GM19468 (cell line): ENCODE measurements around the gene ATP1A3.

Experiments
- ATAC-seq: cut with Tn5 transposase; IDR thresholded peaks from one replicate; pipeline ENCODE4 v1.9.1; 2021; ENCODE audit warnings: mild to moderate bottlenecking, moderate library complexity, moderate number of reproducible peaks; ENCODE audit not compliant: unreplicated experiment; ENCODE audit errors: extremely low read depth

ATP1A3 gene

DNA sequence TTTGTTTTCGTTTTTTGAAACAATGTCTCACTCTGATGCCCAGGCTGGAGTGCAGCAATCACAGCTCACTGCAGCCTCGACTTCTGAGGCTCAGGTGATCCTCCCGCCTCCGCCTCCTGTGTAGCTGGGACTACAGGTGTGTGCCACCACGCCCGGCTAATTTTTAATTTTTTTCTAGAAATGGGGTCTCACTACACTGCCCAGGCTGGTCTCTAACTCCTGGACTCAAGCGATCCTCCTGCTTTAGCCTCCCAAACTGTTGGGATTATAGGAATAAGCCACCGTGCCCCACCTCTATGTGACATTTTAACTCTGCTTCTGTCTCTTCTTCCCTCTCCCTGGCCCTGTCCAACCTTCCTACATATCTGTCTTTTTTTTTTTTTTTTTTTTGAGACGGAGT is 5.1 kb downstream of the ATP1A3 start:
- ATAC-seq = no peak

DNA sequence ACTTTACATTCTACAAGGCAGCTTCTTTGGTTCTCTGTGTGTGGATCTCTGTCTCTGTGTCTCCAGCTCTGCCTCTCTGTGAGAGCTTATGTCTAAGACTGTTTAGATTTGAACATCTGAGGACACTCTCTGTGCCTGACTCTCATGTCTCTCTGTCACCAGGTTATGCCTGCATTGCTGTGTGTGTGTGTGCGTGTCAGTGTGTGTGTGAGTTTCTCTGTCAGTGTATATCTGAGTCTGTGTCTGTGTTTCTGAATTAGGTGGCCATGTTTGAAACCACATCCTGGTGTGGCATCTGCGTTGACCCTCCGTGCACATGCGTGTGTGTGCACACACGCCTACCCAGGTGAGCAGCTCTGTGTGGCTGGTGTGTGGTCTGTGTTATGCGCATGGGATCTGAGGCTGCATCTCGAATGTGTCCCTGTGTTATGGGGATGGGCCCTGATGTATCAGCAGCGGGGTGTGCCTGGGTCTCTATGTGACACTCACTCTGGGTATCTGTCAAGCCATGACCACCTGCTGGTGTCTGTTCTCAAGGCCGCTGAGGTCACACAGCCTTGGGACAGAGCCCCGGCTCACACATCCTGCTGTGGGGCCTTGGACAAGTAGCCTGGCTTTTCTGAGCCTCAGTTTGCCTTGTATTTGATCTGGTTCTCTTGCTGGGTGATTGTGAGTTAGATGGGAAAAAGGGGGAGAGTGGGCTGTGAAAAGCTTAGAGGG is 6.7 kb downstream of the ATP1A3 start:
- ATAC-seq = no peak

GRCh38 chr19:41984961-41985360 is 9.1 kb downstream of the ATP1A3 start:
- no peak for ATAC-seq

DNA sequence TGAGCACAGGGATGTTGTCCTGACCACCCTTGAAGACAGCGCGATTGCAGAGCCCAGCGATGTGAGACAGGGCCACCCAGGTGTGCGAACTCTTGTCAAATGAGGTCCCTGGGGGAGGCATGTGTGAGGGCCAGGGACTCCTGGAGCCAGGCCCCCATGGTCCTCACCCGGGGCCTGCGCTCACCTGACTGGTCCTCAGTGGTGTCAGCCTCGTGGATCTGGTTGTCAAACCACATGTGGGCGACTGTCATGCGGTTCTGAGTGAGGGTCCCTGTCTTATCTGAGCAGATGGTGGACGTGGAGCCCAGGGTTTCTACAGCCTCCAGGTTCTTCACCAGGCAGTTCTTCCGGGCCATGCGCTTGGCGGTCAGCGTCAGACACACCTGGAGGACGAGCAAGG is 12.3 kb downstream of the ATP1A3 start:
- ATAC-seq = no peak

DNA sequence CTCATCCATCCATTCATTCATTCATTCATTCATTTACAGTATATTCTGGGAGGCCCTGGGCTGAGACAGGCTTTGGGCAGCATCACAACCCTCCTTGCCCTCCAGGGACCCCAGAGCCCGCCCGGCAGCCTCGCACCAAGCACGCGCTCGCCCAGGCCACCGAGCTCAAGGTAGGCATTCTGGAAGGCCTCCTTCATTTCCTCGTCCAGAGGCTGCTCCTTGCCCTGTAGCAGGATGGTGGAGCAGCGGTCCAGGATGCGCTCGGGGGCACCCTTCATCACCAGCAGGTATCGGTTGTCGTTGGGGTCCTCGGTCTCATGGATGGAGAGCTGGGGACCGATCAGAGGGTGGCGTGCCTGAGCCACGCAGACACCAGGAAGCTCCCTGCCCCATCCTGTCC is 15.6 kb downstream of the ATP1A3 start:
- ATAC-seq = no peak

DNA sequence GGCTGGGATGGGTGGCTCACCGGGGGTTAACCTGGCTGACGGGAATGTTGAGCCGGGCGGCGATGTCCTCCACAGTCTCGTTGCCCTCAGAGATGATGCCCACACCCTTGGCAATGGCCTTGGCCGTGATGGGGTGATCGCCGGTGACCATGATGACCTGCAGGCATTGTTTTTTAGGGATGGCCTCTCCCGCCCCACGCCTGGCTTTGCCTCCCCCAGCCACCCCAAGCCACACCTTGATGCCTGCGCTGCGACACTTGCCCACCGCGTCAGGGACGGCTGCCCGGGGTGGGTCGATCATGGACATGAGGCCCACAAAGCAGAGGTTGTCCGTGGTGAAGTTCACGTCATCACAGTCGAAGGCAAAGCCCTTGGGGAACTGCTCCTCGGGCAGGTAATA is 16.1 kb downstream of the ATP1A3 start:
- no peak for ATAC-seq

DNA sequence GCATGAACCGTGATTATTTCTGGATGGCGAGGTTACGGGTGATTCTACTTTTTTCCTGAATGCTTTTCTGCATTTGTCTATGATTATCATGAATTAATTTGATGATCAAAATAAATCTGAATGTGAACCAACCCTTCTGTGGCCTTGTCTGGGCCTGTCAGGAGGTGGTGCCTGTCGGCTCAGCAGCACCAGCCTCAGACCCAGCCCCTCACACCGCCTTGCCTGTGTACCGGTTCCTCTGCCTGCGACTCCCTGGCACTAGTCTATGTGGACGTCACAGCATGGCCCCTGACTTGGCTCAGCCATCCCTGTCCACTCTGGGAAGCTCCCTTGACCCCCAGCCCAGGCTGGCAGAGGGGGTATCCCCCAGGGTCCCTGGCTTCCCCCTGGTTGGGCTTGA is 19.4 kb downstream of the ATP1A3 start:
- ATAC-seq = no peak

DNA sequence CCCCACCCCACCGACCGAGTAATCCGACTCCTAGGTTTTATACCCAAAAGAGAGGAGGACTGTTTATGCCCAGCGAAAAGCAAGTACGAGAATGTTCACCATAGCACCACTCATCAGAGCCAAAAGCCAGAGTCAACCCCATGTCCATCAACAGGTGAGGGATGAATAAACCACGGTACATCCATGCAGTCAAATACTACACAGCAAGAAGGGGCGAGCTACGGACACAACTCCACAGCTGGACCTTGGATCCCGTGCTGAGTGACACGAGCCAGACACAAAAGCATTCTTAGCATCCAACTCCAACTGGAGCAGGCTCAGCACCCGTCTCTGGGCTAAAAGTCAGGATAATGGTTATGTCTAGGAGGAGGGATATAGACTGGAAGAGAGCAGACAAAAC is 22.7 kb downstream of the ATP1A3 start:
- no peak for ATAC-seq

GRCh38 chr19:41969772-41970458 is 24.1 kb downstream of the ATP1A3 start:
- no peak for ATAC-seq

GRCh38 chr19:41968751-41969595 is 25.1 kb downstream of the ATP1A3 start:
- no peak for ATAC-seq

GRCh38 chr19:41967054-41967783 is 26.8 kb downstream of the ATP1A3 start:
- no peak for ATAC-seq

DNA sequence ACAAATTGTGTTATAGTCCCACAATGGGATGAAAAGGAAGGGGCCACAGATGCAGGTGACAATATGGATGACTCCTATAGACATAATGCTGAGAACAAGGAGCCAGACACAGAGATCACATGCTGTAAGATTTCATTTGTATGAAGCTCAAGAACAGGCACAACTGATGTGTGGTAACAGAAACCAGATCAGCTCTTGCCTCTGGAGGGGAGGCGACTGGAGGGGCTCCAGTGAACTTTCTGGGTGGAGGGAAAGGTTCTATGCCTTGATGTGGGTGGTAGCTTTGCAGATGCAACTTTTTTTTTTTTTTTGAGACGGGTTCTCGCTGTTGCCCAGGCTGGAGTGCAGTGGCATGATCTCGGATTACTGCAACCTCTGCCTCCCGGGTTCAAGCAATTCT is 28.9 kb downstream of the ATP1A3 start:
- no peak for ATAC-seq

GRCh38 chr19:41960973-41961372 is 33.1 kb downstream of the ATP1A3 start:
- no peak for ATAC-seq

DNA sequence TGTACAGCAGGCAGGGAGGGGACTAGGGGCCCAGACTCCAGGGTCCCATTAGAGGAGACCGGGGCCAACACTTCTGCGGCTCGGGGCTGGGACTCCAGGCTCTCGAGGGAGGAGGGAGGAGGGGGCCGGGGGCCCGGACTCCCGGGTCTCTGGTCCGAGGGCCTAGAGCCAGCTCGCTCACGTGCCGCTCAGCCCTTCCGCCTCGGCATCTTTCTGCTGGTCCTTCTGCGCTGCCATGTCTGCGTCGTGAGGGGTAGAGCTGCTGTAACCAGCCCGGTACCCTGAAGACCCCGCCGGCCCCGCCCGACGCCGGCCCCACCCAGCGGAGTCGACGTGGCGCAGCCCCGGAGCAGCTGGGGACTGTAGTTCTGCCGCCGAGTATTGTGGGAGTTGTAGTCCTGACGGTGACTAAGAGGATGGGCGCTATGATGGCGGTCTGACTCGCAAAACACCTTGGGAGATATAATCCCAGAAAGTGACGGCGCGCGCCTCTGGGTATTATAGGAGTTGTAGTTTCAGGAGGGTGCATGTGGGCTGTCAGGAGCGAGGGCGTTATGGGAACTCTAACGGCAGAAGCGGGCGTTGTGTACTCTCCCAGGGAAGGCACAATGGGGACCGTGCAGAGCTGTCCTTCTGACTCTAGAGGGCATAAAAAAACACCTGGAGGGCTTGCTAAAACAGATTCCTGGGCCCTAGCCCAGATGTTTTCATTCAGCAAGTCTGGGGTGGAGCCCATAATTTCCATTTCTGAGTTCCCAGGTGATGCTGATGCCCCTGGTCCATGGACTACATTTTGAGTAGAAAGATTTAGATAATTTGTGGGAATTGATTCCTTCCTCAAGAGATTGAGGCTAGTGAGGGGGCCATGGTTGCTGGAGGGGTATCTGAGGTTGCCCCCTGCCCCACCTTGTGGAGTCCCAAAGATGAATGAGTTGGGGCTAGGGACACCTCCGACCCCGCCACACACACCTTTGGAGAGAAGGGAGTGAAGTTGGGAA is 34.7 kb downstream of the ATP1A3 start, which contains the start of gene RABAC1:
TSS of gene RABAC1 (minus strand) at position 266 of the 998 bp plus-strand sequence. CDS start at position 237, 29 bp downstream.
- peak; percentile 60 for ATAC-seq

GRCh38 chr19:41958367-41959055 is 35.5 kb downstream of the ATP1A3 start:
- no peak for ATAC-seq

GRCh38 chr19:41957838-41958366 is 36.1 kb downstream of the ATP1A3 start:
- ATAC-seq = no peak

DNA sequence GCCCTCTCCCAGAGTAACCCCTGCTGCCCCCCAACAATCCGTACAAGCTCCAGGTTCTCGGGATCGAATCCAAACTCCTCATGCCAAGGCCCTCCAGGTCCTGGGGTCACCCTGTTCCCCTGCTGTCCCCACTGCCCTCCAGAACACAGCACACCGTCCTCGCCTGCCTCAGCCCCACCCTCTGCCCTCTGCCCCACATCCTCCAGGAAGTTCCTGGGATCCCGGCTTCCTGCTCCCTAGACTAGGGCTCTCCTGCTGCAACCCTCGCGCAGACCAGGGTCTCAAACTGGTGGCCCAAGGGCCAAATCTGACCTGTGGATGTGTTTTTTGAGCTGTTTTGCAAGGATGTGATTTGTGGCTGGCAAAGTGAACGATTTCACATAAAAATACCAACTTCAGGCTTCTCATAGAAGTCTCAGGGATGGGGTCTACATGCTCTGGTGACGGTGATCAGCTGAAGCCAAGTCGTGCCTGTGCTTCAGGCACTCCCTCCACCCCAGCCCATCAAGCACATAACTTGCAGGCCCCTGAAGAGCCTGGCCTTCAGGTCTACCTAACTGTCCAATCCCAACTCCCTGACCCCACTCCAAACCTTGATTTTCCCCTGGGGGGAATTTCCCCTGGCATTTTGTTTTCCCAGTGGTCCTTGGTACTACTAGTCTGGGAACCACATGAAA is 36.7 kb downstream of the ATP1A3 start:
- no peak for ATAC-seq

GRCh38 chr19:41956621-41957020 is 37.4 kb downstream of the ATP1A3 start:
- no peak for ATAC-seq
